ENCODE results near the gene PRKN. TPM values are rescaled to one million over a fixed set of nuclear protein-coding genes. Genes with fewer than 3 reads are reported as not detected.

The PRKN gene
- polyA plus RNA-seq, 1 donor from 2014 or later = 1.2 TPM

DNA sequence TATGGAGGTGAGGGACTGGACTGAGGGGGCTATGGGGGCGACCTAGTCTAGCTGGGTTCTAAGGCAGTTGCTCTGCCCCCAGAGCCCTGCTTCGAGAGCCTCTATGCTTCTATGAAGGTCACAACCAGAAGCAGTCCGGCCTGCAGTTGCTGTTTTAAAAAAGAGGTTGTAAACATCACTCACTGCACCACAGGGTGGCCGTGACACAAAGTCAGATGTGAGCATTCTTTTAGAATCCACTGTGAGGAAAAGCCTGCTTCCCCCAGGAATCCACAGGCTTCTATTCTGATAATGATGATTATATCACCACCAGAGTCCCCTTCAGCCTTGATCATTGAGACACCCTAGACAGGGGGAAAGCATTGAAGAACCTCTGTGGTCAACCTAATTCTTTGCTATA lies 1224.0 kb downstream of the PRKN start:
- TF ChIP-seq POLR2AphosphoS5 (IDR thresholded peaks at IDR 0.05) (peak; percentile 17), MXI1 (conservative IDR thresholded peaks at IDR 0.05; ENCODE audit: poor library complexity, severe bottlenecking) (no peak), EZH2 (IDR thresholded peaks at IDR 0.05; ENCODE audit: borderline replicate concordance, insufficient read depth, low read length, poor library complexity, severe bottlenecking) (no peak), EP300 (conservative IDR thresholded peaks at IDR 0.05; ENCODE audit: poor library complexity, severe bottlenecking) (peak; percentile 17)
- Histone ChIP-seq H3K27ac (ENCODE audit: low read length) (no peak overlapping the region), H3K79me2 (replicated peaks; ENCODE audit: insufficient read depth, low read length) (no peaks in the 10 kb centered on the region)

DNA sequence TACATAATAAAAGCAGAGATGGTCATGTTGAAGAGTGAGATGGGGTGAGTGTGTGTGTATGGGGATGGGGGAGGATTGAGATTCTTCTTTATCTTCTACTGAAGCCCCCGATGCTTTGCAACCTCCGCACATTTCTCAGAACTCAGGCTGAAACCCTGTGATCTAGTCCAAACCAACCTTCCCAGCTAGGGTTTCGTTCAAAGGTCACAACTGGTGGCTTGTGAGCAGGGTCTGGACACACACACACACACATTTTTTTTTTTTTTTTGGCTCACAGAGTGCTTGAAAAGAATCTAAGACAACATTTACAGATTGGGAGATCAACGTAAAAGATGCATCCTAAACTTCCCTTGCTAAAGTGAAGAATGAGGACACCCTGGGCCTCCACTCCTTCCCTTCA lies 1228.7 kb downstream of the PRKN start:
- Histone ChIP-seq H3K27me3 (ENCODE audit: insufficient read depth, low read depth, low read length) (no peaks in the 10 kb centered on the region), H4K20me1 (ENCODE audit: insufficient read depth) (no peaks in the 10 kb centered on the region), H2AFZ (ENCODE audit: low read depth, low read length) (no peak overlapping the region), H3K9me2 (ENCODE audit: insufficient read depth, low read length) (no peaks in the 10 kb centered on the region), H3K4me2 (ENCODE audit: low read length) (no peak overlapping the region), H3K9me3 (ENCODE audit: low read length) (no peaks in the 10 kb centered on the region), H3K36me3 (ENCODE audit: insufficient read depth, low read length) (no peaks in the 10 kb centered on the region), H3F3A (ENCODE audit: insufficient read depth, low read length, poor library complexity, severe bottlenecking) (no peaks in the 10 kb centered on the region), H3K4me3 (ENCODE audit: low read length) (no peak overlapping the region), H3K27ac (ENCODE audit: low read length) (no peak overlapping the region), H3K9ac (ENCODE audit: low read length) (no peak overlapping the region), H3K79me2 (replicated peaks; ENCODE audit: insufficient read depth, low read length) (no peaks in the 10 kb centered on the region)
- TF ChIP-seq TAF1 (IDR thresholded peaks at IDR 0.05; ENCODE audit: low read depth) = no peak
- TF ChIP-seq RAD21 (conservative IDR thresholded peaks at IDR 0.05) = no peak
- TF ChIP-seq POLR2AphosphoS5 (IDR thresholded peaks at IDR 0.05) = no peak
- no peak for TF ChIP-seq EP300 (conservative IDR thresholded peaks at IDR 0.05; ENCODE audit: poor library complexity, severe bottlenecking)
- TF ChIP-seq SMC3 (conservative IDR thresholded peaks at IDR 0.05; ENCODE audit: poor library complexity) = no peak
- TF ChIP-seq EZH2 (IDR thresholded peaks at IDR 0.05; ENCODE audit: borderline replicate concordance, insufficient read depth, low read length, poor library complexity, severe bottlenecking) = no peak
- TF ChIP-seq, protein P1, sequence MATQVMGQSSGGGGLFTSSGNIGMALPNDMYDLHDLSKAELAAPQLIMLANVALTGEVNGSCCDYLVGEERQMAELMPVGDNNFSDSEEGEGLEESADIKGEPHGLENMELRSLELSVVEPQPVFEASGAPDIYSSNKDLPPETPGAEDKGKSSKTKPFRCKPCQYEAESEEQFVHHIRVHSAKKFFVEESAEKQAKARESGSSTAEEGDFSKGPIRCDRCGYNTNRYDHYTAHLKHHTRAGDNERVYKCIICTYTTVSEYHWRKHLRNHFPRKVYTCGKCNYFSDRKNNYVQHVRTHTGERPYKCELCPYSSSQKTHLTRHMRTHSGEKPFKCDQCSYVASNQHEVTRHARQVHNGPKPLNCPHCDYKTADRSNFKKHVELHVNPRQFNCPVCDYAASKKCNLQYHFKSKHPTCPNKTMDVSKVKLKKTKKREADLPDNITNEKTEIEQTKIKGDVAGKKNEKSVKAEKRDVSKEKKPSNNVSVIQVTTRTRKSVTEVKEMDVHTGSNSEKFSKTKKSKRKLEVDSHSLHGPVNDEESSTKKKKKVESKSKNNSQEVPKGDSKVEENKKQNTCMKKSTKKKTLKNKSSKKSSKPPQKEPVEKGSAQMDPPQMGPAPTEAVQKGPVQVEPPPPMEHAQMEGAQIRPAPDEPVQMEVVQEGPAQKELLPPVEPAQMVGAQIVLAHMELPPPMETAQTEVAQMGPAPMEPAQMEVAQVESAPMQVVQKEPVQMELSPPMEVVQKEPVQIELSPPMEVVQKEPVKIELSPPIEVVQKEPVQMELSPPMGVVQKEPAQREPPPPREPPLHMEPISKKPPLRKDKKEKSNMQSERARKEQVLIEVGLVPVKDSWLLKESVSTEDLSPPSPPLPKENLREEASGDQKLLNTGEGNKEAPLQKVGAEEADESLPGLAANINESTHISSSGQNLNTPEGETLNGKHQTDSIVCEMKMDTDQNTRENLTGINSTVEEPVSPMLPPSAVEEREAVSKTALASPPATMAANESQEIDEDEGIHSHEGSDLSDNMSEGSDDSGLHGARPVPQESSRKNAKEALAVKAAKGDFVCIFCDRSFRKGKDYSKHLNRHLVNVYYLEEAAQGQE (IDR thresholded peaks at IDR 0.05; ENCODE audit: borderline replicate concordance) = no peak
- no peak for TF ChIP-seq CTCF (IDR thresholded peaks at IDR 0.05; ENCODE audit: poor library complexity, severe bottlenecking)

More for the DNA sequence above, 1224.0 kb downstream of the PRKN start:
- no peak overlapping the region for H3K4me3 ChIP-seq (ENCODE audit: low read length)
- no peaks in the 10 kb centered on the region for H3K36me3 ChIP-seq (ENCODE audit: insufficient read depth, low read length)
- no peak overlapping the region for H3K4me2 ChIP-seq (ENCODE audit: low read length)
- no peaks in the 10 kb centered on the region for H4K20me1 ChIP-seq (ENCODE audit: insufficient read depth)
- no peaks in the 10 kb centered on the region for H3K9me3 ChIP-seq (ENCODE audit: low read length)
- no peaks in the 10 kb centered on the region for H3F3A ChIP-seq (ENCODE audit: insufficient read depth, low read length, poor library complexity, severe bottlenecking)
- no peaks in the 10 kb centered on the region for H3K27me3 ChIP-seq (ENCODE audit: insufficient read depth, low read depth, low read length)
- no peak overlapping the region for H3K9ac ChIP-seq (ENCODE audit: low read length)
- no peaks in the 10 kb centered on the region for H3K9me2 ChIP-seq (ENCODE audit: insufficient read depth, low read length)
- no peak overlapping the region for H2AFZ ChIP-seq (ENCODE audit: low read depth, low read length)

All from neural cell (in vitro differentiated cells).